EH (cell line): ENCODE measurements around the gene PDXK.
A peak's percentile ranks its signal among the peaks of the same experiment; 100 is the strongest.

ENCODE experiments used
- DNase-seq: peaks from one replicate; pipeline ENCODE4 v3.0.0-alpha.2; 2015; ENCODE audit warnings: low read depth

The PDXK gene

DNA sequence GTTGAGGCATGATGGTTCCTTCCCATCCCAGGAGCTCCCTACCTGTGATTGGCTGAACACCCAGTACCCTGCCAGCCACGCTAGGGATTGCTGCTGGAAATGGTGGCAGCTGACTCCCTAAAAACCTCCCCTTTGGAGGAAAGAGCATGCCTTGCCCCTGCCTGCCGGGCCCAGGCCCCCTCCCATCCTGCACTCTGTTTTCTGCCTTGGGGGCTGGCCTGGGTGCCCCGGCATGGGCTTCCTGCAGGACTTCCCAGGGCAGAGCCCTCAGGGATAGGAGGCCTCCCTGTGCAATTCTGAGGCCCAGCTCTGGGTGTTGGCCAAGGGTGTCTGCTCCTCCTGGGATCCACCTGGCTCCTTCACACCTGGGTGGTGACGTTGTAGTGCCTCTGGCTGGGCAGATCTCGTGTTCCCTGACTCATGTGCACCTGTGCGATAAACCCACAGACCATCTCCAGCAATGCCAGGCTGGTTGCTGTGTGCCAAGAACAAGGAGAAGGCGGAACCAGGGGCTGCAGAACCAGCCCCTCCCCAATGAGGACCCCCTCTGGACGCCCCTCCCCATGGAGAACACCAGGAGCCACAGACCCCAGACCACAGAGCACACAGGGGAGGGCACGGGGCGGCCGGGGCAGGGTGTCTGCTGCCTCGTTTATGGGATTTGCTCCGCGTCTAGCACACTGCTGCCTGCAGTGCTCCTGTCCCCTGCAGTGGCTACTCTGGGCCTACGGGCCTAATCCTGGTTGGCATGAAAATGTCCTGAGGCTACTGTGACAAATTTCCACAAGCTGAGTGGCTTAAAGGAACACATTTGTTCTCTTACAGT, 43.6 kb downstream of the PDXK start:
- no peak for DNase-seq

- no peak for DNase-seq
Measured at GRCh38 chr21:43763901-43764523, 45.1 kb downstream of the PDXK start.

GRCh38 chr21:43764576-43765495, 45.9 kb downstream of the PDXK start:
- DNase-seq: peak; percentile 56

- DNase-seq: no peak
Measured at GRCh38 chr21:43766734-43767497, 48.0 kb downstream of the PDXK start.

DNA sequence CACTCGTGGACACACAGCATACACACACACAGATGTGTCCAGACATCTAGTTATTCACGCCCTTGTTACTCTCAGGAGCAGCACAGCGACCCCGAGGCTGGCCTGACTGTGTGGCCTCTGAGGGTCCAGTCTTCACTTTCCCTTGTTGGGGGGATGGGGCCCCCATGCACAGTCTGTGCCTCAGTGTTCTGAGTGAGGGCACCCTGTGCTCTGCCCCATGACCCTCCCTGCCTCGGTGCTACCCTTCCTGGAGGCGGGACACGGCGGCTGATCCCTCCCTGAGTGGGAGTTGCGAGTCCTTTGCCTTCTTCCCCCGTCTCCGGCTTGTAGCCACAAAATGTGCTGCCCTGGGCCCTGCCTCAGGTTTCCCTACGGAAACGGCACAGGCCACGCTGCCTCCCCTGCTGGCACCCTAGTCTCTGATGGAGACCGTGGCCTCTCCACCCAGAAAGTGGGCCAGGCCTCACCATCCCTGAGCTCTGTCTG, 48.6 kb downstream of the PDXK start:
- no peak for DNase-seq

DNA sequence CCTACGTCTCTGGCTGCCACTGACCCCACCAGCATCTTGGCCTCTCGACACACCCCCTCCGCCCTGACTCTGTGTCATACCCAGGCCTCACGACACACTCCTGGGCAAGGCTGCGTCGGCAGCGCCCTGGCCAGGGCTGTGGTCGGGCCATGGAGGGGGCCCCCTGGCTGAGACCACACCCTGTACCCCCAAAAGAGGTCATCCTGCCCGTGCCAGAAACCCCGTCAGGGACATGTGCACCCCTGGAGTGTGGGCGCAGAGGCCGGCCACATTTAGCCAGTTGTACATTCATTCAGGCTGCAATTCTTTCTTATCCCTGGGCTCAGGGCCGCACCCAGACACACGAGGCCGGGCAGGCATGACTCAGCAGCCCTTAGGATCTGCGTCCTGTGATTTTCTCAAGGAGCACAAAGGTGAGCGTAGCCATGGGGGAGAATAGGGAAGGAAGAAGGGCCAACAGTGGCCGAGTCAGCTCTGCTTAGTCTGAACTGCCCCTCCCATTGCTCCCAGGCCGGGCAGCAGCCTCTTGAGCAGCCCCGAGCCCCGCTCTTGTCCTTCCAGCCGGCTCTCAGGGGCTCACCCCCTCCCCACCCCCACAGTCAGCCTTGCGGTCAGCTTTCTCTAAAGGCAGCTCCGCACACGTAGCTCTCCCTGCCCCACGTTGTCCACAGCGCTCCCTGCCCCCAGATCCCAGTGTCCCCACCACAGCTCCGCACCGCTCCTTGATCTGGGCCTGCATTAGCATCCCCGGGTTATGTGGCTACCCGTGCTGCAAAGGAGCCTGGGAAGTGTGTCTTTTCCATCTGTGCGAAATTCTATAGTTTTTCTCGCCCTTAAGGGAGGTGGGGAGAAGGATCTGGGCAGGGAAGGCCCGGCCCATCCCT, 49.3 kb downstream of the PDXK start:
- peak; percentile 72 for DNase-seq

DNA sequence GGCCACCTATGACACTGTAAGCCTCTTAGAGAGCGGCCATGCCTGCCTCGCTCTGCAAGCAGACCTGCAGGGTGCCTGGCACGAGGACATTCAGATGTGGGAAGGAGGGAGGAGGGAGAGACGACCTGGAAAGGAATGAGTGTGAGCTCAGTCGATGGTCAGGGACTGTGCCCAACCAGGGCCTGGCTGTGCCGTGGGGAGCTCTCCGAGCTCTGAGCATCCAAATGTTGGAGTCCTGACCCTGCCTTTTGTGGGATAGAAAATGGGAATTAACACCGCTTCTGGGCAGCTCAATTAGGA, 49.9 kb downstream of the PDXK start:
- no peak for DNase-seq

GRCh38 chr21:43769325-43769958, 50.5 kb downstream of the PDXK start:
- DNase-seq: no peak

GRCh38 chr21:43770066-43770655, 51.2 kb downstream of the PDXK start:
- DNase-seq: no peak

DNA sequence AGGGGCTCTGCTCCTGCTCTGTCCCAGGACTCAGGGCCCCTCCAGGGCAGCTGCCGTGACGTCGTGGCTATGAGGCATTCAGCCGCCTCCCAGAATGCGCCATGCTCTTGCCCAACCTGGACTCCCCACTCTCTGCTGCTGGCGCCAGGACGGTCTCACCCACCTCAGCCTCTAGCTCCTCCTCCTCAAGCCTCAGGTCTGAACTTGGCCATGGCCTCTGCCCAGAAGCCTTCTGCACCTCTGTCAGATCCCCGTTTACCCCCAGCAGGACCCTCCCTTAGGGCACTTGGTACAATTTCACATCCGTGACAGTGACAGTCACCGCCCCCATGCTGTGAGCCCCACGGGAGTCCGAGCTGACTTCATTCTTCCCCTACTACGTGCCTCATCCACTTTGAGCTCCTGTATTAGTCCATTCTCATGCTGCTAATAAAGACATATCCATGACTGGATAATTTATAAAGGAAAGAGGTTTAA, 52.3 kb downstream of the PDXK start:
- no peak for DNase-seq

- DNase-seq: no peak
Measured at GRCh38 chr21:43771698-43772424, 52.9 kb downstream of the PDXK start.

- DNase-seq: no peak
Measured at GRCh38 chr21:43772425-43772821, 53.5 kb downstream of the PDXK start.

- no peak for DNase-seq
Measured at GRCh38 chr21:43774163-43774562, 55.2 kb downstream of the PDXK start.

- DNase-seq: no peak
Measured at GRCh38 chr21:43775190-43775589, 56.3 kb downstream of the PDXK start.

- DNase-seq: peak; percentile 71
Measured at GRCh38 chr21:43775795-43776430, 57.0 kb downstream of the PDXK start, which contains the start of gene CSTB. CSTB (minus strand) TSS chr21:43776308; CDS start chr21:43776269, 39 bp downstream.

- no peak for DNase-seq
Measured at GRCh38 chr21:43777953-43778352, 59.0 kb downstream of the PDXK start.

GRCh38 chr21:43778469-43779335, 59.8 kb downstream of the PDXK start:
- DNase-seq: peak; percentile 22
